Right ventricle myocardium inferior (tissue), 1 donor: ENCODE results near the gene TSHZ2. TPM values are rescaled to one million over a fixed set of nuclear protein-coding genes. Genes with fewer than 3 reads are reported as not detected.

Experiments used
- ATAC-seq: fragments of 200-7000 bp; cut with Tn5 transposase; one replicate; pipeline ENCODE4 v1.9.1; 2020; ENCODE audit warnings: mild to moderate bottlenecking, moderate library complexity
- DNase-seq: peaks from one replicate; pipeline ENCODE4 v3.0.0; 2021; ENCODE audit errors: missing footprints
- intact Hi-C: fragments of 100-400 bp; cut with DNase I; formaldehyde crosslinking; loops from one replicate; pipeline ENCODE4 v1.11.0; 2022
- total RNA-seq: library from RNA; stranded (reverse); fragmentation: NEBNext Ultra II Directional; extraction: Animal tissue kit (Norgen Biotek cat#: 25700); gene quantifications from one replicate; pipeline ENCODE4 v1.2.1, GENCODE V29; 2021
- donor health status: DM: no; HTN: yes; CAD: no; lungs with severe emphysema.

The TSHZ2 gene
- total RNA-seq, 1 donor from 2014 or later, result 4.2 TPM

DNA sequence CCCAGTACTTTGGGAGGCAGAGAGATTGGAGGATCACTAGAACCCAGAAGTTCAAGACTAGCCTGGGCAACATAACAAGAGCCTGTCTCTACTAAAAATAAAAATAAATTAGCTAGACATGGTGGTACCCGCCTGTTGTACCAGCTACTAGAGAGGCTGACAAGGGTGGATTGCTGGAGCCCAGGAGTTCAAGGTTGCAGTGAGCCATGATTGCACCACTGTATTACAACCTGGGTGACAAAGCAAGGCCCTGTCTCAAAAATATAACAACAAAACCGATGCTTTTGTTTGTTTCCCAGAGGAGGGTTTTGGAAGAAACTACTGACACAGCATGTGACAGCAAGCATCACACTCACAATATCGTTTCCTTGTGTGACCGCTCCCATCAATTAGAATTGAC is 119.6 kb downstream of the TSHZ2 start:
- DNase-seq (no peak), ATAC-seq (no peak)
- intact Hi-C loops, result loop anchor here (10.0 kb wide), 1 partner anchor 47 kb away; no protein-coding TSS in a partner anchor

- ATAC-seq, result no peak
- no peak for DNase-seq
- intact Hi-C loops, result loop anchor here (10.0 kb wide), 1 partner anchor 48 kb away; no protein-coding TSS in a partner anchor
Observed at GRCh38 chr20:53092772-53093300, 120.7 kb downstream of the TSHZ2 start.

DNA sequence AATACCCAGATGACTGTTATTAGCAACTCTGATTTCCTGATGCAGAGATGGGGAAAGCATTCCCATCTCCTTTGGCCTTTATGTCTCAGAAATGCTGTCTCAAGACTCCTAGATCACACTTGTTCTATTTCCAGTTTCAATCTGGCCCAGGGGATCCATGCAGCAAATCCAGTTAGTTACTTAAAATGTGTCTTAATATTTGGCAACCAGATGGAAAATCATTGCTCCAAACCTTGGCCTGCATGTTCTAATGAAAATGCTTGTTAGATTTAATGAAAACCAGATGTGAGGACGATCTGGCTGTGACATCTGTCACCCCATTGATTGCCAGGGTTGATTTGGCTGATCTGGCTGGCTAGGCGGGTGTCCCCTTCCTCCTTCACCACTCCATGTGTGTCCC is 125.2 kb downstream of the TSHZ2 start:
- DNase-seq, result no peak
- intact Hi-C loops, result loop anchor here (10.0 kb wide), 1 partner anchor 53 kb away; no protein-coding TSS in a partner anchor
- ATAC-seq, result peak; percentile 57

GRCh38 chr20:53097791-53098190 is 125.6 kb downstream of the TSHZ2 start:
- DNase-seq (no peak), ATAC-seq (peak; percentile 16)
- intact Hi-C loops, result loop anchor here (10.0 kb wide), 1 partner anchor 53 kb away; no protein-coding TSS in a partner anchor

GRCh38 chr20:53098621-53099020 is 126.5 kb downstream of the TSHZ2 start:
- ATAC-seq (no peak), DNase-seq (no peak)
- intact Hi-C loops, result loop anchor here (10.0 kb wide), 1 partner anchor 54 kb away; no protein-coding TSS in a partner anchor

- ATAC-seq, result no peak
- intact Hi-C loops, result loop anchor here (10.0 kb wide), 1 partner anchor 55 kb away; no protein-coding TSS in a partner anchor
- no peak for DNase-seq
Observed at GRCh38 chr20:53099856-53100255, 127.7 kb downstream of the TSHZ2 start.

DNA sequence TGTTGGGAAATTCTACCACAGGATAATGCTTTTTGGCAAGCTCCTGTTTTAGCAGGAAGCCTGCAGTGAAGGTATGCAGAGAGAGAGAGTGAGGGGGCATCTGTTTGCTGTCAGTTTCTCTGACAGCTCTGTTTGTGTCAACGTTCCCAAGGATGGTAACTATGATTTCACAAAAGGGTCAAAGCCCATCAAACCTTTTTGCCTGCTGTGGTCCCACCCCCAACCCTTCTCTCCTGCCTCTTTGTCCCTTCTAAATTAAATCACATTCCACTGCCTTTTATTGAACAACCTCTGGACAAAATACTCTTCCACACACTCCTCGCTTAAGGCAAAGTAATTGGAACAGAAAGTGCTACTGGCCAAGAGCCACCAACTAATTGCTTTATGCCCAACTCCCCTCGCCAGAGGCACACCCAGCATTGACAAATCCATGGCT is 128.3 kb downstream of the TSHZ2 start:
- ATAC-seq (no peak), DNase-seq (no peak)
- intact Hi-C loops, result no loop called here

- ATAC-seq, result no peak
- DNase-seq, result no peak
- intact Hi-C loops, result no loop called here
Observed at GRCh38 chr20:53101992-53102760, 130.0 kb downstream of the TSHZ2 start.

GRCh38 chr20:53103124-53103523 is 131.0 kb downstream of the TSHZ2 start:
- intact Hi-C loops, result no loop called here
- ATAC-seq (no peak), DNase-seq (no peak)

GRCh38 chr20:53104884-53105283 is 132.7 kb downstream of the TSHZ2 start:
- DNase-seq (no peak), ATAC-seq (no peak)
- intact Hi-C loops, result no loop called here

DNA sequence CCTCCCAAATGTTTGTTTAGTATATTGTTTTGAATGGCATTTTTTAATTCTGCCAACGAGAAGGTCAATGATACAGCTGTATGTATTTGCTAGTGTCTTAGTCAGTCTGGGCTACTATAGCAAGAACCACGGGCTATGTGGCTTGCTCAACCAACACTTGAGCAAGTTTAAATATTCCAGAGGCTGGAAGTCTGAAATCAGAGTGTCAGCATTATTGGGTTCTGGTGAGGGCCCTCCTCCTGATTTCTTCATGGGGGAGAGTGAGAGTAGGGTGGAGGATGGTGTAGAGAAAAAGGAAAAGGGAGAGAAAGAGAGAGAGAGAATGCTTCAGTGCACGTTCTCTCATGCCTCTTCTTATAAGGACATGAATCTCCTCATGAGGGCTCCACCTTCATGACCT is 144.6 kb downstream of the TSHZ2 start:
- ATAC-seq (no peak), DNase-seq (no peak)
- intact Hi-C loops, result no loop called here

DNA sequence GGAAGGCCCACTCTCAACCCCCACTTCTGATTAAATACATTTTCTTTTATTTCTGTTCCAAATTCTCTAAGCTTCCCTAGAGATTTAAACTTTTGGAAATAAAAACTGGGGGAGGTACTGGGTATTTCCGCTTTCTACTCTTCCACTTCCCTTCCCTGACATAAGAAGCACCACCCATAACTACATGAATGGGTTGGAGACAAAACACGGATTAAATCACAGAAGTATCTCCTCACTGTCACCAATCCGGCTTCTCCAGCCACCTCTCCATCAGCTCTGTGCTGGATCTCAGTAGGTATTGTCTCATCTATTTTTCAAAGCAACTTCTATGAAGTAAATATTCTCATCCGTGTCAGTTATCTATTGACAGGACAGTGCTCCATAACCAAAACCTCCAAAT is 150.7 kb downstream of the TSHZ2 start:
- intact Hi-C loops, result no loop called here
- no peak for DNase-seq
- no peak for ATAC-seq

- peak; percentile 71 for DNase-seq
- intact Hi-C loops, result no loop called here
- peak; percentile 95 for ATAC-seq
Observed at GRCh38 chr20:53124075-53124551, 152.0 kb downstream of the TSHZ2 start.

- no peak for ATAC-seq
- intact Hi-C loops, result no loop called here
Observed at GRCh38 chr20:53124803-53125202, 152.6 kb downstream of the TSHZ2 start.

DNA sequence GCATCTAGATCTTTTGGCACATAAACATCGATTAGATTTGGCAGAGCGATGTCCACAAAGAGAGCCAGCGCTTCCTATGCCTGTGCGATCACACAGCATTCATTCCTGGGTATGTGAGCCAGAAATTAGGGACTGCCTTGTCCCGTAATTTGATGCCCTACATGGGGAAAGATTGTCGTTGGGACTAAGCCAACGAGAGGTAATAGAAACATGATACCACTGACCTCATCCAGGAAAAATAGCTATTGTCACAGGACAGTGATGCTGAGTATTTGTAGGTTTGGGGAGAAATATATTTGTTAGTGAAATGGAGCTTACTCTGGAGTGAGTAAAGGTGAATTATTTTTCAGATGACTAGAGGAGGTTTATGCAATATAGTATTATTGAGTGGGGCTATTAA is 154.0 kb downstream of the TSHZ2 start:
- ATAC-seq, result no peak
- intact Hi-C loops, result no loop called here
- no peak for DNase-seq

More at GRCh38 chr20:53124803-53125202, 152.6 kb downstream of the TSHZ2 start:
- DNase-seq, result no peak

DNA sequence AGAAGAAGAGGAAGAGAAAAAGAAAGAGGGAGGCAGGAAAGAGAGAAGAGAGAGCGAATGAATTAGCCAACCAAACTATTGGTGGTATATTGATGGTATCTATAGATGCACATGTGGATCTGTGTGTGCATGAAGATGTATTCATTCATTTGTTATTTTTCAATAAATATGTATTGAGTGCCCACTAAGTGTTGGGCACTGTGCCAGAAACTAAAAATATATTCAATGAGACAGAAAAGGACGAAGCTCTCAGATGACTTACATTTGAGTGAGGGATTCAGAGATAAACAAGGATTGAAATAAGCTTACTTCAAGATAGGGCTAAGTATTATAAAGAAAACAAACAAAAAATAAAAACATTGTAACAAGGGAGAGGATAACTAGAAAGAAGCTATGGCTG is 154.9 kb downstream of the TSHZ2 start:
- no peak for ATAC-seq
- intact Hi-C loops, result no loop called here
- no peak for DNase-seq

DNA sequence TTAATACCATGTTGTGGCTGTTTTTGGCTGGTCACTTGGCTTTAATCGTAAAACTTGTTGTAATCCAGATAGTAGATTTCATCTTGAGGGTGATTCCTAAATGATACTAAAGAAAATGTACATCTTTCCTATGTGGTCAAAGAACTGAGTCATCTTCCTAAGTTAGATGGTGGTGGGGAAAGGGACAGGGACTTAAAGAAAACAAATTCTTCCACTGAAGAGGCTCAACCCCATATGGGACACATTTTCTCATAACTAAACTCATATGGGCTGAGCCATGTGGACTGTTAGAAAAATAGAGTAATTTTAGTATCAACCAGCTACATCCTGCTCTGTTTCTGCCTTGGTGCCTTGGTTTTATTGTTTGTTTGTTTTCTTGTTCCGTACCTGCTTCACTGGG is 155.8 kb downstream of the TSHZ2 start:
- ATAC-seq (no peak), DNase-seq (no peak)
- intact Hi-C loops, result no loop called here

GRCh38 chr20:53129563-53129962 is 157.4 kb downstream of the TSHZ2 start:
- intact Hi-C loops, result no loop called here

GRCh38 chr20:53130795-53131194 is 158.6 kb downstream of the TSHZ2 start:
- DNase-seq (no peak), ATAC-seq (no peak)
- intact Hi-C loops, result no loop called here

More at GRCh38 chr20:53129563-53129962, 157.4 kb downstream of the TSHZ2 start:
- ATAC-seq, result no peak
- DNase-seq, result no peak

DNA sequence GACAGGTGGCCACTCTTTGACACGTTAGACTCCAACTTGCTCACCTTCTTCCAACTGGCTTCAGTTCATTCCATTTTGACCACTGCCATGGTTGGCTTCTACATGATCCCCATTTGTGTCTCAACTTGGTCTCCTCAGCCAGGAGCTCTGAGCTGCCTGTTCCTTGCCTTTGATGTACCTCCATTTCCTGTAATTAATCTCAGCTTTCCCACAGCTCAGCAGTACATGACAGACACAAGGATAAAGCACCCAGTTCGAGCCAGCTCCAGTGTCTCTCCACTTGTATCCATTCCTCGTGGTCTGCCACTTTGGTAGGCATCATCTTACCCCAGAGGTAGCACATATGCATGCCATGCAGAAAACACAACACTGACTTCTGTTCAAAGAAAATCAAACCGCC is 161.0 kb downstream of the TSHZ2 start:
- ATAC-seq, result no peak
- intact Hi-C loops, result no loop called here
- DNase-seq, result no peak
